Measurements from ENCODE around the gene SLC30A3.

DNA sequence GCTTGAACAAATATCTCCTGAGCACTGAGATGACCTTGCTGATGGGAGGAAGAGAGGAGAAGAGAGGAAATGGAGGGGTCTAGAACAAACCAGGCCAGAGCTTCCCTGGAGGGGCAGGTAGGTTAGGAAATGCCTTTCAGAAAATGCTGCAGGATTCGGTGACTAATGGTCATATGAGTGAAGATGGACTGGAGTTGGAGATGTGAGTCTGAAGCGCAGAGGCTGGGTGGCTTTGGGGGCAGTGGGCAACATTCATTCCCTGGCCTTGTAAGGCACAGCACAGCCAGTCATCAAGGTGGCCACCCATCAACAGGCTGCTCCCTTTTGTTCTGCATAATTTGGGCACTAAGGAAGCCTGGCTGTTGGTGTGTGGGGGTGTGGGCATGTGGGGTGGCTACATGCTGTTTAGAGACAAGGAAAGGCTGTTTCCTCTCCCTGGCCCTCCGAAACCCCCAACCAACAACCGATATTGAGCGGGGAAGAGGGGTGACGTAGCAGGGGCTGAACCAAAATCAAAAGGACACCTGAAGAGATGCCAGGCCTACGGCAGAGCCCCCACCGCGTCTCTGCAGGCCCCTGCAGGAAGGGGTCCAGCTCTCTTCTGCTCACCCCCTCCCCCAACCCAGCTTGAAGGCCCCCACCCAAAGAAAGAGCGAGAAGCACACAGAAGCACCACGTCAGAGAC, 1.5 kb downstream of the SLC30A3 start:
- TF ChIP-seq POLR2A (IDR thresholded peaks at IDR 0.05; ENCODE audit: low read depth) = no peak
- TF ChIP-seq, protein P1, sequence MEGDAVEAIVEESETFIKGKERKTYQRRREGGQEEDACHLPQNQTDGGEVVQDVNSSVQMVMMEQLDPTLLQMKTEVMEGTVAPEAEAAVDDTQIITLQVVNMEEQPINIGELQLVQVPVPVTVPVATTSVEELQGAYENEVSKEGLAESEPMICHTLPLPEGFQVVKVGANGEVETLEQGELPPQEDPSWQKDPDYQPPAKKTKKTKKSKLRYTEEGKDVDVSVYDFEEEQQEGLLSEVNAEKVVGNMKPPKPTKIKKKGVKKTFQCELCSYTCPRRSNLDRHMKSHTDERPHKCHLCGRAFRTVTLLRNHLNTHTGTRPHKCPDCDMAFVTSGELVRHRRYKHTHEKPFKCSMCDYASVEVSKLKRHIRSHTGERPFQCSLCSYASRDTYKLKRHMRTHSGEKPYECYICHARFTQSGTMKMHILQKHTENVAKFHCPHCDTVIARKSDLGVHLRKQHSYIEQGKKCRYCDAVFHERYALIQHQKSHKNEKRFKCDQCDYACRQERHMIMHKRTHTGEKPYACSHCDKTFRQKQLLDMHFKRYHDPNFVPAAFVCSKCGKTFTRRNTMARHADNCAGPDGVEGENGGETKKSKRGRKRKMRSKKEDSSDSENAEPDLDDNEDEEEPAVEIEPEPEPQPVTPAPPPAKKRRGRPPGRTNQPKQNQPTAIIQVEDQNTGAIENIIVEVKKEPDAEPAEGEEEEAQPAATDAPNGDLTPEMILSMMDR (IDR thresholded peaks at IDR 0.05) = no peak
- no peak for TF ChIP-seq POLR2AphosphoS5 (IDR thresholded peaks at IDR 0.05)
